Pancreas (tissue), 10 donors: ENCODE results near the gene PLEKHG5. TPM values are rescaled to one million over a fixed set of nuclear protein-coding genes. Genes with fewer than 3 reads are reported as not detected.

ENCODE experiments used
- ATAC-seq, 4 donors: fragments of 200-7000 bp; cut with Tn5 transposase; one replicate each; pipeline versions ENCODE4 v1.8.0 to v1.9.1; 2020; ENCODE audit warnings: mild to moderate bottlenecking in 4 of 4, moderate library complexity in 4 of 4
- DNase-seq, 6 donors: peaks; one replicate each; pipeline ENCODE4 v3.0.0-alpha.2; 2020
- FAIRE-seq: peaks from 2 replicates; lab custom pipeline; 2012; peaks lifted over from hg19 to GRCh38; lab: Jason Lieb, UNC
- H3K27ac ChIP-seq, 4 donors: fragments of 200-600 bp; sonication (generic); 1 replicate in 3 of 4; 2 replicates in 1 of 4; pipeline versions ENCODE4 v1.5.0 to v1.8.0; 2020
- H3K27me3 ChIP-seq, 4 donors: fragments of 200-600 bp; one replicate each; pipeline ENCODE4 v1.8.0; 2021
- H3K36me3 ChIP-seq, 3 donors: fragments of 200-600 bp; sonication (generic) in 1 of 3; one replicate each; pipeline versions ENCODE4 v1.5.0 to v1.8.0; 2020 to 2021
- H3K4me1 ChIP-seq, 3 donors: fragments of 200-600 bp; one replicate each; pipeline ENCODE4 v1.8.0; 2021
- H3K4me3 ChIP-seq, 4 donors: fragments of 200-600 bp; sonication (generic) in 2 of 4; one replicate each; pipeline versions ENCODE4 v1.5.0 to v1.8.0; 2020 to 2021
- H3K9me3 ChIP-seq, 4 donors: fragments of 200-600 bp; one replicate each; pipeline ENCODE4 v1.8.0; 2021
- WGBS, 2 donors: extraction: QIAGEN DNeasy Blood & Tissue Kit; methylation state at CpG; one replicate each; pipeline ENCODE4 v1.1.7; 2013; 5-methylcytosine and 5-hydroxymethylcytosine counted together
- intact Hi-C, 3 donors: fragments of 100-400 bp; cut with DNase I; formaldehyde crosslinking; loops; one replicate each; pipeline versions ENCODE4 v1.11.1 to v1.14.2; 2022
- polyA plus RNA-seq, 2 donors: library from polyadenylated mRNA; stranded (reverse); fragments of 200-250 nt; gene quantifications; one replicate each; pipeline ENCODE4 v1.2.3, GENCODE V29; 2013
- total RNA-seq, 6 donors: library from RNA; stranded (reverse); fragmentation: NEBNext Ultra II Directional in 4 of 6; extraction: Animal tissue kit (Norgen Biotek cat#: 25700) in 4 of 6; gene quantifications; one replicate each; pipeline versions ENCODE4 v1.2.1 to v1.2.4, GENCODE V29; 2021 to 2023
- TF ChIP-seq, protein P1 (sequence below), 4 donors: fragments of 200-600 bp; sonication (generic) in 3 of 4; IDR thresholded peaks; one replicate each; pipeline versions ENCODE4 v1.5.0 to v1.8.0; 2021; ENCODE audit warnings: antibody characterized with exemption in 4 of 4
- donor health status: healthy with polysubstance abuse.
- donor health status: DM: no; HTN: no; CAD: no; lungs with moderate emphysema.
- donor health status: DM: no; HTN: no; CAD: no.
- donor health status: control.
- donor health status: control.
- donor health status: Bipolar disorder and iron deficiency.
- donor health status: DM: yes; HTN: yes; CAD: no.
- donor health status: DM: no; HTN: no; CAD: no.
- donor health status: DM: no; HTN: no; CAD: no.
- donor health status: DM: yes; HTN: yes; CAD: no.

The PLEKHG5 gene
- total and polyA plus RNA-seq, 8 donors, result 1.5 to 7.3 (median 2.8) TPM

DNA sequence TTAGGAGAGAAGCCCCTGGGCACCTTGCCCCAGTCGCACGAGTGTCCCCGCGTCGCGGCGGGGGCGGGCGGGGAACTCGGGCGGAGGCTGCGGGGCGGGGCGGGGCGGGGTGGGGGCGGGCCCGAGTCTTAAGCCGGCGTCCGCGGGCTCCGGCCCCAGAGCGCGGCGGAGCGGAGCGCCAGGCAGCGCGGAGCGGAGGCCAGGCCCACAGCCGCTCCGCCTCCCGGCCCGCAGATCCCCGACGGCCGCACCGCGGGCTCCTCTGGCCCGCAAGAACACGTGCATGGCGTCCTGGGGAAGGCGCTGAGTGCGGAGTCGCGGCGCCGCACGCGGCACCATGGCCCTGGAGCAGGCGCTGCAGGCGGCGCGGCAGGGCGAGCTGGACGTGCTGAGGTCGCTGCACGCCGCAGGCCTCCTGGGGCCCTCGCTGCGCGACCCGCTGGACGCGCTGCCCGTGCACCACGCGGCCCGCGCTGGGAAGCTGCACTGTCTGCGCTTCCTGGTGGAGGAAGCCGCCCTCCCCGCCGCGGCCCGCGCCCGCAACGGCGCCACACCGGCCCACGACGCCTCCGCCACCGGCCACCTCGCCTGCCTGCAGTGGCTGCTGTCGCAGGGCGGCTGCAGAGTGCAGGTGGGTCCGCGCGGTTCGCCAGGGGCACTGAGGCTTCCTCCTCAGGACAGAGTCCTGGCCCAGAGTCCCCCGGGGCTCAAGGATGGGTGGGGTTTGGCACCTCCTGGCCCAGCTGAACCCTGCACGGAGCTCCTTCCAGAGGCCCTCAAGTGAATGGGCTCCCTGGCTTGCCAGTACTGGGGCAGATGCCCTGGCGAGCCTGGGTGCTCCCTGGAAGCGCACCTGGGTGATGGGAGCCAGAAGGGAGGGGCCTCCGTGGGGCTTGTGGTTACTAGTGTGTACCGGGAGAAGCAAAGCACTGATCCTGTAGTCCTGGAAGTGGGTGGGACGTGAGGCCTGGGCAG, 66.6 kb downstream of the PLEKHG5 start, which contains the start of gene ESPN:
ESPN (plus strand) TSS at position 158 of the 975 bp plus-strand sequence; CDS start at position 338, 180 bp downstream.
- peak in 1 of 6 donors; percentile 70 for DNase-seq
- FAIRE-seq, result no peak
- no peak within 1 kb of the TSS for H3K27ac ChIP-seq
- H3K36me3 ChIP-seq, result no peaks in the 10 kb centered on the region
- peak within 1 kb of the TSS in 1 of 4 donors; percentile 25 for H3K4me3 ChIP-seq
- peak; percentile 20 to 37 (median 25) for ATAC-seq
- TF ChIP-seq, protein P1, sequence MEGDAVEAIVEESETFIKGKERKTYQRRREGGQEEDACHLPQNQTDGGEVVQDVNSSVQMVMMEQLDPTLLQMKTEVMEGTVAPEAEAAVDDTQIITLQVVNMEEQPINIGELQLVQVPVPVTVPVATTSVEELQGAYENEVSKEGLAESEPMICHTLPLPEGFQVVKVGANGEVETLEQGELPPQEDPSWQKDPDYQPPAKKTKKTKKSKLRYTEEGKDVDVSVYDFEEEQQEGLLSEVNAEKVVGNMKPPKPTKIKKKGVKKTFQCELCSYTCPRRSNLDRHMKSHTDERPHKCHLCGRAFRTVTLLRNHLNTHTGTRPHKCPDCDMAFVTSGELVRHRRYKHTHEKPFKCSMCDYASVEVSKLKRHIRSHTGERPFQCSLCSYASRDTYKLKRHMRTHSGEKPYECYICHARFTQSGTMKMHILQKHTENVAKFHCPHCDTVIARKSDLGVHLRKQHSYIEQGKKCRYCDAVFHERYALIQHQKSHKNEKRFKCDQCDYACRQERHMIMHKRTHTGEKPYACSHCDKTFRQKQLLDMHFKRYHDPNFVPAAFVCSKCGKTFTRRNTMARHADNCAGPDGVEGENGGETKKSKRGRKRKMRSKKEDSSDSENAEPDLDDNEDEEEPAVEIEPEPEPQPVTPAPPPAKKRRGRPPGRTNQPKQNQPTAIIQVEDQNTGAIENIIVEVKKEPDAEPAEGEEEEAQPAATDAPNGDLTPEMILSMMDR (IDR thresholded peaks at IDR 0.05), result no peak
- no peaks in the 10 kb centered on the region for H3K9me3 ChIP-seq
- intact Hi-C loops, result no loop called here
- peaks cover under 1 to 10% (median 7%) of the 10 kb centered on the region in 3 donors for H3K4me1 ChIP-seq
- peaks cover 0 to 21% (median 8%) of the 10 kb centered on the region in 4 donors for H3K27me3 ChIP-seq
- 7 to 8% methylated on average over 80 to 99 of the region's 99 CpGs for WGBS, 2 donors

DNA sequence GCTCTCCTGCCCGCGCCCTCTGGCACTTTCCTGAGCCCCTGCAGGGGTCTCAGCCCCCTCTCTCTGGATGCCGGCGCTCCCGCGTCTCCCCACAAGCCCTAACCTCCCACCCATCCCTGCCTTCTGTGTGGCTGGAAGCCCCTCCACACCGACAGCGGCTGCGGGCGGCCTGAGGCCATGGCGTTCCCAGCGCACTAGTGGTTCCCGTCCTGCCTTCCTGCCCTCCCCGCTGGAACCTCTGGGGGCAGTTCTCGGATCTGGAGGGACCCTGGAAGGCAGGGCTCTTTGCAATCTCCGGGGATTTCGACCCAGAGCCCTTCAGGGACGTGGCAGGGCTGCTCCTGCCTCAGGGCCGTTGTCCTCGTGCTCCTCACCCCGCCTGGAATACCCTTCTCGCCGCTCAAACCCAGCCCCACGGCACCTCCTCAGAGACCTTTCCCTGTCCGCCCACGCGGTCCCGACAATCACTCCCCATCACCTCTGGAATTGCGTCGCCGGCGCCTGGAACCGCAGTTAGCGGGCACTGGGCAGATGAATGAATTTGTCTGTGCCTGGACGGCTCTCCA, 67.4 kb downstream of the PLEKHG5 start:
- TF ChIP-seq, protein P1 (IDR thresholded peaks at IDR 0.05), result no peak
- Histone ChIP-seq H3K4me1 (peaks cover 7 to 16% (median 8%) of the 10 kb centered on the region in 3 donors), H3K27me3 (peaks cover 0 to 29% (median 10%) of the 10 kb centered on the region in 4 donors), H3K4me3 (peak overlapping the region in 1 of 4 donors; percentile 25), H3K27ac (no peak overlapping the region), H3K36me3 (no peaks in the 10 kb centered on the region), H3K9me3 (no peaks in the 10 kb centered on the region)
- intact Hi-C loops, result no loop called here
- FAIRE-seq (no peak), DNase-seq (peak in 1 of 6 donors; percentile 66), ATAC-seq (no peak)
- WGBS, 2 donors, result 8 to 9% methylated on average over 35 of the region's 35 CpGs

DNA sequence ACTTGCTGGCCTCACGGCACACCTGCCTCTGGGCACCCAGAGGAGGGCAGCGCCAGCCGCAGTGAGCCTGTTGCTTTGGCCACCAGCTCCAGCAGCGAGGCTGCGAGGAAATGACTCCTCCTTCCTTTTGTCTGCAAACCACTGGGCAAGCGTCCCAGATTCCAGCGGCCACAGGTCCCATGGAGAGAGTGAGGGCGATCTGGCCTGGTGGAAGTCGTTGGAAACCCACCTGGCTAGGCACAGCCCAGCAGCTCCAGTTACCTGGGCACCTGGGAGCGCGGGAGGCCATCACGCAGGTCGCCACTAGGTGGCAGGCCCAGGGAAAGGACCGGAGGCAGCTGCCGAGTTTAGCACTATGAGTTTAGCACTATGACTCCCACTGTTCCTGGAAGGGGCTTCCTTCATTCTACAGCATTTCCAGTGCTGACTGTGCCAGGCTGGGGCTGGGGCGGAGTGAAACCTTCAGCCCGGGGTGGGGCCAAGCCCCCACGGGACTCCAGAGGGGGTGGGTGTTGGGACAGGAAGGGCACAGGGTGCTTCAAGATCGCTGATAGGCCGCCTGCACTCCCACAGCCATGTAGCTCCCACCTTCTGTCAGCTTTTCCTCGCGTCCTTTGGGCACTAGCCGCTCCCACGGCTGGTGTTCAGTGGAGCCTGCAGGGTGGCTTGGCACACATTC, 68.0 kb downstream of the PLEKHG5 start:
- DNase-seq (peak; percentile 57 to 93 (median 85)), FAIRE-seq (no peak), ATAC-seq (peak; percentile 84 to 89 (median 86))
- Histone ChIP-seq H3K4me3 (peak overlapping the region in 1 of 4 donors; percentile 25), H3K9me3 (no peaks in the 10 kb centered on the region), H3K4me1 (peaks cover 7 to 19% (median 11%) of the 10 kb centered on the region in 3 donors), H3K36me3 (no peaks in the 10 kb centered on the region), H3K27ac (no peak overlapping the region), H3K27me3 (peaks cover 0 to 36% (median 12%) of the 10 kb centered on the region in 4 donors)
- intact Hi-C loops, result no loop called here
- 5 to 8% methylated on average over 17 to 24 of the region's 24 CpGs for WGBS, 2 donors
- TF ChIP-seq, protein P1 (IDR thresholded peaks at IDR 0.05), result peak; percentile 73 to 92 (median 78)

DNA sequence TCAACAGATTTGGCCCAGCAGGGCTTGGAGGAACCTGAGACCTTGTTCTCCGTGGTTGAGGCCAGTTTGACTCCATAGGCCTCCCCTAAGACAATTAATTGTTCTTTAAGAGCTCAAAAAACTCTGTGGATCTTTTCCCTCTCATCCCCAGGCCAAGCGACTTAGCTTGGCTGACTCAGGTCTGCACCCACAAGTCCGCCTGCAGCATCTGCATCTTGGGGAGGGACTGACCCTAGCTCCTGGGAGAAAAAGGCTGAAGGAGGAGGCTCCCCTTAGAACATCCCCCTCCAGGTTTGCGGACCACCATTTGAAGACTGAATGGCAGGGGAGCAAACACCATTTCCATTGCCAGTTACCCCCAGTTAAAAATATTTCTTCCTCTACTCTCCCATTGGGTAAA, 70.2 kb downstream of the PLEKHG5 start:
- TF ChIP-seq, protein P1 (IDR thresholded peaks at IDR 0.05), result no peak
- DNase-seq, result no peak
- Histone ChIP-seq H3K27ac (no peak overlapping the region), H3K4me3 (no peak overlapping the region), H3K36me3 (no peaks in the 10 kb centered on the region), H3K4me1 (peaks cover 7 to 19% (median 11%) of the 10 kb centered on the region in 3 donors), H3K9me3 (no peaks in the 10 kb centered on the region), H3K27me3 (peaks cover 0 to 47% (median 16%) of the 10 kb centered on the region in 4 donors)
- 81 to 83% methylated on average over 4 of the region's 4 CpGs for WGBS, 2 donors
- no peak for FAIRE-seq
- intact Hi-C loops, result no loop called here
- no peak for ATAC-seq
